ENCODE measurements around the gene SYNGR2.

The SYNGR2 gene, protein sequence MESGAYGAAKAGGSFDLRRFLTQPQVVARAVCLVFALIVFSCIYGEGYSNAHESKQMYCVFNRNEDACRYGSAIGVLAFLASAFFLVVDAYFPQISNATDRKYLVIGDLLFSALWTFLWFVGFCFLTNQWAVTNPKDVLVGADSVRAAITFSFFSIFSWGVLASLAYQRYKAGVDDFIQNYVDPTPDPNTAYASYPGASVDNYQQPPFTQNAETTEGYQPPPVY

DNA sequence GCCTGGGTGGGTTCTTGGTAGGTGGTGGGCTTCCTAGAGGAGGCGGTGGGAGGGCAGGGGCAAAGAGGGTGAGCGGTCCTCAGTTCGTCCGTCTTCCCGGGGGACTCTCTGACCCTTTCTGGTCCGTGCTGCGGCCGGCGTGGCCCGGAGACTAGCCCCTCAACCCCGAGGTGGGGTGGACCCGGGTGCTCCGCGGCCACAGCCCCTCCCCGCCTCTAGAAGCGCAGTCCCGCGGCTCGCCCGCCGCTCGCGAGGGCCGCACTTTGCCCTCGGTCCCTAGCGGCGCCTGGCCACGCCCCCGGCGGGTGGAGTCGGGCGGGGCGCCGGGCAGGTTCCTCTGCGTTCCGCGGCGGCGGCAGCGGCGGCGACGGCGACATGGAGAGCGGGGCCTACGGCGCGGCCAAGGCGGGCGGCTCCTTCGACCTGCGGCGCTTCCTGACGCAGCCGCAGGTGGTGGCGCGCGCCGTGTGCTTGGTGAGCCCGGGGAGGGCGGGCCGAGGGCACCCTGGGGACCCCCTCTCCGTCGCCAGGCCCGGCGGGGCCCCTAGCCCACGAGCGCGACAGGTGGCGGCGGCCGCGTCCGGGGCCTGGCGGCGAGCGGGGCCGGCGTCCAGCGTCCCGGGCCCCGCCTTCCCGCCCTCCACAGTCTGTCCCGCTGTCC, at the start of gene SYNGR2:
SYNGR2 (plus strand) TSS at position 340 of the 661 bp plus-strand sequence; CDS start at position 376, 36 bp downstream.
- DNase-seq: peak; percentile 84

DNA sequence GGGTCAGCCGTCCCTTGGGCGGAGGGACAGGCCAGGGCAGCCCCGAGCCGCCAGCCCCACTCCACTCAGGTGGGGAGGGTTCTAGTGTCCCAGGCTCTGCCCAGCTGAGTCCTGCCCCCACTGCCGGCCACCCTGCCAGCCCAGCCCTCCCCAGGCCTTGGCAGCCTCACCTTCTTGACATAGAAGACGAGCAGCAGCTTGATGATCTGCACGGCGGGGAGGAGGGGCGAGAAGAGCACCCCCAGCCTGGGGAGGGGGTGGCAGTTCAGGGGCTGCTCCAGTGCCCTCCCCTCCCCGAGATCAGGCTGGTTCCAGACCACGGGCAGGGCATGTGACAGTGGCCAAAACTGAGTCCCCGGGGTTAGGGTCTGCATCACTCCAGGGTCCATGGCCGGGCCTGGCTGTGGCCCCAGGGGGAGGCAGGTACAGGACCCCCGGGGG, 49.6 kb upstream of the SYNGR2 start:
- DNase-seq: no peak

DNA sequence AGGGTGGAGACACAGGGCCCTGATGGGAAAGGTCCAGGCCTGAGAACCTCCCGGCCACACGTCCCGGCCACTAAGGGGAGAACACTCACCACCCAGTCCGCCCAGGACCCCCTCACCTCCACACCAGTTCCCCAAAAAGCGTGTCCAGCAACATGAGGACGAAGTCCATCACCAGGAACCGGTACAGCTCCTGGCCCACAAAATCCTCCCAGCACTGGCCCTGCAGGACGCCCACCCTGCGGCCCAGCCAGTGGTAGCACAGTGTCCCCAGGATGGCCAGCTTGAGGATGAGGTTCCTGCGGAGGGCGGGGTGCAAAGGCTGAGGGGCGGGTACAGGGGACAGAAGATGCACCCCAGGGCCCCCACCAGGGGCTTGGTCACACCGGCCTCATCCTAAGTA, 47.8 kb upstream of the SYNGR2 start:
- no peak for DNase-seq

DNA sequence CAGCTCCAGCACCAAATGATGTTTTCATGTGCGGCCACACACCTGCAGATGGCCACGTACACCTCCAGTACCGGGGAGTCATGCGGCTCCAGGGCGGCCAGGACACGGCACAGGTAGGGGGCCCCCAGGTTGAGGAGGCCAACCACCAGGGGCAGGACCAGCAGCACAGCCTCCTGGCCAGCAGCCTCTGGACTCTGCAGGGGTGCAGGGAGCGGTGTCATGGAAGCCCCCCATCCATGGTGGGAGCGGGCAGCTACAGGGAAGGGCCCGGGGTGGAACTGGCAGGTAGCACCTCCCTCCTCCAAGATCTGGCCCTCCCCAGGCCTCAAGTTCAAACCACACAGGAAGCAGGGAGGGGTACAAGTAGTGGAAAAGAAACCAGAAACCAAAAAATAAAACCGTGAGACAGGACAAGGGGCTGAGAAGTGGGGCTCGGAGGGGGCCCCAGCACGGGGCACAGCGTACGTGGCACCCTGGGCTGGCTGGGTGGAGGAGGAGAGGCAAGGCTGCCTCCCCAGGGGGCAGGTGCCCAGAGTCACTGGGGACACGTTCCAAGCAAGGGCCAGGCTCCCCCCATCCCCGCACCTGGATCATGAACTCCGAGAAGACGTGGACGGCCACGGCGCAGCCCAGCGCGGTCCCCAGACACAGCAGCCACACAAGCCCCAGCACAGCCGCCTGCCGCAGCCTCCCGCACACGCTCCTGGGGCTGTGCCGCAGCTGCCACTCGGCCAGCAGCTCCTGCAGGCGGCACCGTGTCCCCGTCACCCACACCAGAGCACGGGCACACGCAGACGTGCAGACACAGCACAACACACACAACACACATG, 47.2 kb upstream of the SYNGR2 start:
- no peak for DNase-seq

DNA sequence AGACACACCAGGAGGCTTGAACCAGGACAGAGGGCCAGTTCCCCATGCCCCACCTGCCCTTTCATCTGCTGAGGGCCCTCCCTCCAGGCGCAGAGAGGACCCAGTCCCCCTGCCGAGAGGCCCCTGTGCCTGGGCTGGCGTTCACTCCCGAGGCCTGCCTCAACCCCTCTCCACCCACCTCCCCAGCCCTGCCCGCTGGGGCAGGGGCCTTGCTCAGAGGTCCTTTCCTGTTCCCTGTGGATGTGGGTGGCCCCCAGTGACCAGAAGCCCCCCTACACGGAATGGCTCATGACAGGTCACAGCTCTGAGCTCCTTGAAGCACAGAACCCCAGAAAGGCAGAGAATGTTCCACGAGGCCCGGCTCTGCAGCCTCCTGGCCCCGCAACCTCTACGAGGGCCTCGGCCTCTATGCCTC, 46.6 kb upstream of the SYNGR2 start:
- no peak for DNase-seq

DNA sequence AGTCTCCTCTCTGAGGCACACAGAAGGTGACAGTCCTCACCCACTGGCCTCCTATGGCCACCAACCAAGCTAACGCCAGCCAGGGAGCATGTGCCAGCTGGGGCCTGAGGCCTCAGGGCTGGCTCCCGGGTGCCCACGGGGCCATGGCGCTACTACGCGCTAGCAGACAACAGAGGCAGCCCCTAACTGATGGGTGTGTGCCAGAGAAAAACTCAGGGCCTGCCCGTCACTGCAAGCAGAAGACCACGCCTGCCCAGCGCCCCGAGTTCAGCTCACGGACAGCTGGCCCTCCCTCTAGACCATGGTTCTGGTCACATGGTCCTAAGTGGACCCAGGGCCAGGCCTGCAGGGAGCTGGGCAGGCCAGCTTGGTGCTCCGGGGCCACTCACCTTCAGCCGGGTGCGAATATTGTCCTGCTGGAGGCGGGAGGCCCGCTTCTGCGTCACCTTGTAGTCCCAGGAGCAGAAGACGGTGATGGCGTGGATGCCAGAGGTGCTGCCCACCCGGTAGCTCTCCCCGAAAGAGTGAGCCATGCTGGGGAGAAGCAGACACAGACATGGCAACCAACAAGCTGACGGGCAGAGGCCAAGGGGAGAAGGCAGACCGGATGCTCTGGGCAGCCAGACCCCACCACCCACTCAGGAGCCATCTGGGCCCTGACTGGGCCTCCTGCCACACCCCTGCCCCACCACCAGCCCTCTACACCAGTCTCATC, 46.0 kb upstream of the SYNGR2 start:
- DNase-seq: no peak

DNA sequence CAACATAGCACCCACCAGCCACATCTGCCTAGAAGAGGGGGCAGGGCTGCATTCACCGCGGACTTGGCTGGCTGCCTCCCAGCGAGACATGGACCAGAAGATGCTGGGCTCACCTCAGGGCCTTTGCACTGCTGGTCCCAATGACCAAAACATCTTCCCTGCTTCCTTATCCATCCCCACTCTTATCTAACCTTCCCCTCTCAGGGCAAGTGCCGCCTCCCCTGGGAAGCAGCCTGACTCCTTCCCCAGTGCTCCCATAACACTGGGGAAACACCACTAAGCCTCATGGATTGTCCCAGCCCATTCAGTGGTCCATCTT, 45.5 kb upstream of the SYNGR2 start:
- no peak for DNase-seq

DNA sequence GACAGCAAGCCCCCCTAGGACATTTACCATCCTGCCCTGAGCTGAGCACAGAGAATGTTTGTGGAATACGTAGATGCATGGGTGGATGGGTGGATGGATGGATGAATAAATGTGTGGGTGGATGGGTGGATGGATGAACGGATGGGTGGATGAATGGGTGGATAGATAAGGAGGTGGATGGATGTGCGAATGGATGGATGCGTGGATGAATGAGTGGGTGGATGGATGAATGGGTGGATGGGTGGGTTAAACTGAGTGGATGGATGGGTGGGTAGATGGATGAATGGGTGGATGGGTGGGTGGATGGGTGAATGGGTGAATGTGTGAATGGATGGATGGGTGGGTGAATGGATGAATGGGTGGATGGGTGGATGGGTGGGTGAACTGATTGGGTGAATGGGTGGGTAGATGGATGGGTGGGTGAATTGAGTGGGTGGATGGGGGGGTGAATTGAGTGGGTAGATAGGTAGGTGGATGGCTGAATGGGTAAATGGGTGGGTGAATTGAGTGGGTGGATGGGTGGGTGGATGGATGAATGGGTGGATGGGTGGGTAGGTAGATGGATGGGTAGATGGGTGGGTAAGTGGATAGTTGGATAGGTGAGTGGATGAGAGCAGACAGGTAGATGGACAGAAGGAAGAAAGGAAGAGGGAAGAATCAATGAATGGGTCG, 45.0 kb upstream of the SYNGR2 start:
- no peak for DNase-seq

DNA sequence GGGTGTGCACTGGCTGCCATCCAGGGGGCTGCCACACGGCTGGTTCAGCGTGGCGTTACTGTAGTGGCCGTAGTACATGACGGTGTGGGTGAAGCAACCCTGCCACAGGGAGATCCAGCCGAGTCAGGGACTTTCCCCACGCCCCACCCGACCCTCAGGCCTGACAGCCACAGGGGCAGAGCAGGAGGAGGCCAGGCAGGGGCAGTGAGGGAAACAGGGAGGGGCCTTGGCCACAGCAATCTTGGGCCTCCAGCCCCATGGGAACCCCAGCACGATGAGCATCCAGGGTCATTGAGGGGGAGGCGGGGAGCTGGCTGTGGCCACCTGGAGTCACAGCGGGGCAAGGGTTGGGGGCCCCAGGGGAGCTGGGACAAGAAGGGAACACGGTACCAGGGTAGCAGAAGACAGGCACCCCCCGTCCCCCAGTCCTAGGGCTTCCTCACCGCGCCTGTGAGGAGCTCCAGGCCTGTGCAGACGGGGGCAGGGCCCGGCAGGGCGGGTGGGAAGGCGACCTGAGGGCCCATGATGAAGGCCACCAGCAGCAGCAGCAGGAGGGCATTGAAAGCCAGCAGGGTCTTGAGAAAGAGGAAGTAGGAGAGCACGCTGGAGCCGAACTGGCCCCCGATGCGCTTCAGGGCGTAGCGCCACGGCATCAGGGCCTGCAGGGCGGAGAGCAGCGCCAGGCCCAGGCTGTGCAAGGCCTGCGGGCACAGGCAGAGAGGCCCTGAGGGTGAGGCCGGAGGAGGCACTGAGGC, 44.1 kb upstream of the SYNGR2 start:
- DNase-seq: no peak

DNA sequence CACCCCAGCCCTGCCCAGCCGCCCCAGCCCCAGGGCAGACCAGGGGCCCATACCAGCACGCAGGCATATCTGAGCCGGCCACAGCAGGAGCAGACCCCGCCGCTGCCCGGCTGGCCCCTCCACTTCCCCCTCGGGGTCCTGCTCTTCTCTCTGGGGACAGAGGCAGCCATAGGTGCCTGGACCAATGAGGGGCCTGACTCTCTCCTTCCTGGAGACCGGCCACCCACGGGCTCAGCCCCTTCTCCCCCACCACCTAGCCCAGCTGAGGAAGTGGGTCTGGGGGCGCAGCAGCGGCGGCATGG, 43.6 kb upstream of the SYNGR2 start:
- DNase-seq: no peak

DNA sequence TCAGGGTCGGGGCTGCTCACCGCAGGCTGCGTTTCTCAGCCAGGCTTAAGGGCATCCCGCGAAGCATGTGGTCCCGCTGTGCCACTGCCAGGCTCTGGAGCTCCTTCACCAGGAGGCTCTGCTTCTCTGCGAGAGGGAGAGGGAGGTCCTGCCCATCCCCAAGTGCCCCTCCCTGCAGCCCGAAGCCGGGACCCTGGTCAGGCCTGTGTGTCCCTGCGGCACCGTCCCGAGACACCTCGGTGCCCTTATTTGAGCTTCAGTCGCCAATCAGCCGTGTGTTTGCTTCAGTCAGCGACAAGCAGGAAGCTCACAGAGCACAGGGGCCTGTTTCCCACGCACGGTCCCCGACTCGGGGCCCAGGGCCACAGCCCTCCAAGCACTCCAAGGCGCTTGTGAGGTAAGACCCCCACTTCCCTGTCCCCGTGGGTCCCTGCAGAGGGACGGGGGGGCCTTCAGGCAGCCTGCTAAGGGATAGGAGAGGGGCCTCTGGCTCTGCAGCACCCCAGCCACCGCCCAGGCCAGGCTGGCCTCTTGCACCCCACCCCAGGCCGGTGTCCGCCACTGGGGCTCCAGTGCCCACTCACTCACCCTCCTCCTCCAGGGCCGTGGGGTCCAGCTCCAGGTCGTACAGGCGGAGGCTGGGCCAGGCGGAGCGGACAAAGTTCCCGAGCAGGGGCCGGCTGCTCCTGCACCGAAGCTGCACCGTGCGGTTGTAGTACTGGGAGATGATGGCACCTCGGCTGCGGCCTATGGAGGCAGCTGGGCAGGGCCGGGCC, 43.1 kb upstream of the SYNGR2 start:
- DNase-seq: no peak

DNA sequence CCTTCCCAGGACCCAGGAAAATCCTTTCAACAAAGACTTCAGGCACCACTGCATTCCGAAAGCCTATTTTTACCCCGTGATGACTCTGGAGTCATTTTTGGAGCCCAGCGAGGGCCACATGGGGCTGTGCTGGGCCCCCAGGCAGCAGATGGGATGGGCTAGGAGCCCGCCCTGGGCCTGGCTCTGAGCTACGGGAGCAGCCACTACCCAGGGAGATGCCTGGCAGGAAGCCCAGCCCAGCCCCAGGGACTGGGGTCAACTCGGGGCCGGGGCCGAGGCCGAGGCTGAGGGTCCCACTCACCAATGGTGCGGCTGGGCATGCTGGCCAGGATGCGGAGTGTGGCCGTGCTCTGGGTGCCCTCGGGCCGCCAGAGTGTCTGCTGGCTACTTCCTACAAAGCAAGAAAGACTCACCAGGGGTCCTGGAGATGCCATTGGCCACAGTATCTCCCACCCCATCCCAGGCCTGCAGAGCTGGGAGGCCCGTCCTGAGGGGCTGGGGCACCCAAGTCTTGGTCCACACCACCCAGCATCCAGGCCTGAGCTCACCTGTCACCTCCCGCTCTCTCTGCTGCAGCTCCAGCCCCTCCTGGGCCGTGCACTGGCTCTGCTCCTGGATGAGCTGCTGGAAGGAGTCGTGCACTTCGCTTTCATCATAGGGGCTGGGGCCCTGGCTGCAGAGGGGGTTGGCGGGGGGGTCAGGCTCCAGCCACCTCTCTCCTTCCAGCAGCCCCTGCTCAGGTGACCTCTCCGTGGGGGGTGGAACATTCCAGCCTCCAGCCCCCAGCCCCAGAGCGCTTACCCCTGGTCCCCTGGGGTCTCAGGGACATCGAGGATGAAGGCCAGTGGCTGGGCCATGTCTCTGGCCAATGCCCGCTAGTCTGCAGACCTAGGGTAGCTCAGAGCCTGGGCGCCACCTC, 42.1 kb upstream of the SYNGR2 start:
- DNase-seq: no peak

DNA sequence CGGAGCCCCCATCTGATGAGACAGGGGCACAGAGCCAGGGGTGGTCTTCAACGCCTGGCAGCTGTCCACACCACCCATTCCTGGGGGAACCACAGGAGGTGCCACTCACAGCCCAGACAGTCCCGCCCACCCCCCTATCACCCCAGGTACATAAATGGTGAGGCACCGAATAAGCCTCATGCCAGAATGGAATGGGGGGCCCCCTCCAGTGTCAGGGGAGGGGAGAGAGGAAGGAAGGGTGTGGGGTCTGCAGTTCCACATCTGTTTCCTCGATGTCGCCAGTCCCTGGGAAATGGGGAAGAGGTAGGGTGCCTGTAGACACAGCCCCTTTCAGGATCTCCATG, 41.5 kb upstream of the SYNGR2 start:
- DNase-seq: no peak

DNA sequence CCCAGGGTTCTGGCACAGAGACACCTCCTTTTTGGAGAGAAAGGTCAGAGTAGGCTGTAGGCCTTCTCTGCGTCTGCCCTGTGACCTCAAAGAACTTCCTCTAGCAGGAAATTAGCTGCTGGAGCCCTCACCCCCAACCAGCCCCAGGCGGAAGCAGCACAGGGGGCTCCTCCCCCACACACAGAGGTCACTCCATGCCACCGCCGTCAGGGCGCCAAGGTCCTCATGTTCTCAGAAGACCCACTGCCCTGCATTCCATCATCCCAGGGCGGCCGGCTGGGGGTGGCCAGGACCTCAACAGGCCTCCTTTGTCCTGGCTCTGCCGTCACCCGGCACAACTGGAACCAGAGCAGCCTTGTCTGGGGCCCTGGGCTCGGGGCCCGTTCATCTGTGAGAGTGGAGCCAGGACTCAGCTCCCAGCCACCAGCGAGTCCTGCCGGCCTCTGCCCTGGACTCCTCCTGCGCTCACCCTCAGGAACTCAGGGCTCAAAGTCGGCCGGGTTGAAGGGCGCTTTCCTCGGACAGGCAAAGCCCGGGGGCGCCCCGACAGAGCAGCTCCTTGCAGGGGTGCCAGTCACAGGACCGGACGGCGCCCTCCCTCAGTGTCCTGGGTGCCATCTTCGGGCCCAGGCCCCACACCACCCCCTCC, 41.0 kb upstream of the SYNGR2 start:
- DNase-seq: no peak

DNA sequence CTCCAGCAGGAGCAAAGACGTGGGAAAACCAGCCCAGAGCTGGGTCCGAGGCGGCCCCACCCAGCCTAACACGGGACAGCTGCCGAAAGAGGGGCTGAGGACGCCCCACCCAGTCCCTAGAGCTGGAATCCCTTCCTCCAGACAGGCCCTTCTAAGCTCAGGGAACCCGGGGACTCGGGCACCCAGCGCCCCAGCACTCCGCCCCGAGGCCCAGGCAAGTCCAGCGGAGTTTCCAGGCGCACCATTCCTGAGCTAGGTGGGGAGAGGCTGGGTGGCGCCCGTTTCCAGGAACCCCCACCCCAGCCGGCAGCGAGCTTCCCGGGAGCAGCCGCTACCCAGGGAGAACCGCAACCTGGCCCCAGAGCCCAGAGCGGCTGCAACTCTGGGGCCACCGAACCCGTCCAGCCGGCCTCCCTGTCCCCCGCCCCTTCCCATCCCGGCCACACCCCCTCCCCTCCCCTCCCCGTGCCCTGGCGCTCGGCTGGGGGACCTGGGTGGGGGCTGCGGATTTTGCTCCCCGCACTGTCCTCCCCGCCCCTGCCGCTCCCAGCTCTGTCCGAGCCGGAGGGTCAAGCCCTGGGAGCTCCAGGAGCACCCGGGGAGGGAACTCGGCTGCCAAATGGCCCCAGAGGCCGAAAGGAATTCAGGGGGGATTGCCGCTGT, 40.4 kb upstream of the SYNGR2 start:
- DNase-seq: no peak

DNA sequence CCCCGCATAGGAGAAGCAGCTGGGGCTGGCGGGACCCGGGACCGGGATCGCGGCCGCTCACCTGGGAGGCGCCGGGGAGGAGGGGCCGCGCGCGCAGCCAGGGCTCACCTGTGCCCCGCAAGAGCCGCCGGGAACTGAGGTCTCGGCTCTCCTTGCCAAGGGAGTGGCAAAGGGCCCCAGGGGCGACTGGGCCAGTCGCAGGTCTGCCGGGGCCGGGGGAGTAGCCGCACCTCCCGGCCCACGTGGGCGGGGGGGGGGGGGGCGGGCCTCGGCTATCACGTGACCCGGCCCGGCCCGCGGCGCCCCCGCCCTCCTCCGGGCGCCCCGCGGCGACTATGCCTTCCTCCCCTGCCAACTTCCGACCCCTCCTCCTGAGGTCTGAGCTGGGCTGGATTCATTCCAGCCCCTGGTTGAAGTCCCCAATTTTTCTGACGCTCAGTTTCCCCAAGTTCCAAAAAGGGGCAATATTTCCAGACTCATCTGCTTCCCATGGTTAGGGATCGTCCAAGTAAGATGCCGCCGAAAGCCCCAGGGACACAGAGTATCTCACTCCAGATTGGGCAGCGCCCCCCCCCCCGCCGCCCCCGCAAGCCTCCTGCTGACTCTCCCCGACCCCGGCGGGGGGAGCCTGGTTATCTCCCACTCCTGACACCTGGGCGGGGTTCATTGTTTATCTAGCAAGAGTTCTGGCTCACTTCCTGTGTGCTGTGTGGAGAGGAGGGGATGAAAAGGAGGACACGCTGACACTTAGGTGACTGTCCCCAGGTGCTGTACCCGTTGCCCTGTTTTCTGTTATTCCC, 39.6 kb upstream of the SYNGR2 start, which contains the start of gene TMC6:
TMC6 (minus strand) TSS at position 205 of the 800 bp plus-strand sequence. CDS start 1,923 bp downstream, outside the sequence.
- peak; percentile 85 for DNase-seq

DNA sequence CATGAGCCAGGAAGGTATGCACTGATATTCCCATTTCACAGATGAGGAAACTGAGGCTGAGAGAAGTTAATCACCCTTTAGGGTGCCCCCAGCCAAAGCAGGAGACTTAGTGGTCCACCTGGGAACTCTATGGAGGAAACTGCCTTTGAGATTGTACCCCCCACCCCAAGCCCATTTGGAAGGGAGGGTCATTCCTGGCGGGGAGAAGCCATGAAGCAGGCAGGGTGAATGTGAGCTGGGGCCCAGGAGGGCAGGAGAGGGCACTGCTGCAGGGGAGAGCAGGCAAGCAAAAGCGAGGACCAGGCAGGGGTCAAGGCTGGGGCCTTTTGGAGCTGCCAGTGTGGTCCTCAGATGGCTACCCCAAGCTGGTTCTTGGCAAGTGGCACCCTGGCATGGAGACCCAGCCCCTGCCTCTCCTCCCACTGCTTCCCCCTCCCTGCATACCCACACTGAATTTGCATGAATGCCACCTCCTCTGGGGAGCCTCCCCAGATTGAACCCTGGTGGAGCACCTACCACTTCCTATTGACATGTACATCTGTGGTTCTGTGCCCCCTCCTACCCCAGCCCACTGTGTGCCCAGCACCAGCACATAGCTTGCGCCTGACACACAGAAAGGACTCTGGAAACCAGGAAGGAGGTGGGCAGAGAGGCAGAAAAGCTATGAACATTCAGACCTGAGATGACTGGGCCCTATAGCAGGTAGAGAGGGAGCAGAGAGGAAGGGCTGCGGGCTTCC, 38.9 kb upstream of the SYNGR2 start:
- DNase-seq: no peak

DNA sequence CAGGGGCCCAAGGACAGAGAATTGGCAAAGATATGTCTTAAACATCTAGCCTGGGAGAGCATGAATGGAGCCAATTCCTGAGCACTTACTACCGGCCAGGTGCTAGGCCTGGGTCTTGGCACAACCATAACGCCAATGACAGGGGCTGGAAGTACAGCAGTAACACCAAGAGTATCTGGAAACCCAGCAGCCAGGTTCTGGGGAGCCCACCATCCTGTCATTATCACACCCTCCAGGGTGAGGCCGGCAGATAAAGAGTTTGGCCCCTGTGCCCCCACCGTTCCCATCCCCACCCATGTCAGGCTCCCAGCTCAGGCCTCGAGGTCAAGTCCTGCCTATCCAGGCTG, 38.3 kb upstream of the SYNGR2 start:
- DNase-seq: no peak

Measured in NCI-H510A (cell line).